NCI-H510A treated with DMSO at 0.1 percent for 48 hours (cell line): Measurements from ENCODE around the gene EPB41L2.

ENCODE experiments used
- DNase-seq: peaks from one replicate; lab custom pipeline; 2025; lab: John Stamatoyannopoulos, UW

The EPB41L2 gene

DNA sequence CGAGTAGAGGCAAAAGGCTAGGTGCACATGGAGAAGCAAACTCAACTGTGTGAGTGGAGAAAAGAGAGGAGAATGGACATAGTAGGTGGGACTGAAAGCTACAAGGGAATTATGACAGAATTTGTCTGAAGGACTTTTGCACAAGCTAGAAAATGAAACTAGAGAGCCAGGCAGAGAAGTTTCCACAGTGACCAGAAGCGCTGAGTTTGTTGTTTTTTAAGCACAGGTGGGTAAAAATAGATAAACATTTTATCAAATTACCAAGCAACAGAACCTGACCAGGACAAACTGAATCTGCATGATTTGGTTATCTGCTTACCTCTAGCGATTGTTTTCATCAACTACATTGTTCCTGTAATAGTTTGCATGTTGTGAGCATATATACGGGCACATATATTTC, 197.3 kb downstream of the EPB41L2 start:
- no peak for DNase-seq

DNA sequence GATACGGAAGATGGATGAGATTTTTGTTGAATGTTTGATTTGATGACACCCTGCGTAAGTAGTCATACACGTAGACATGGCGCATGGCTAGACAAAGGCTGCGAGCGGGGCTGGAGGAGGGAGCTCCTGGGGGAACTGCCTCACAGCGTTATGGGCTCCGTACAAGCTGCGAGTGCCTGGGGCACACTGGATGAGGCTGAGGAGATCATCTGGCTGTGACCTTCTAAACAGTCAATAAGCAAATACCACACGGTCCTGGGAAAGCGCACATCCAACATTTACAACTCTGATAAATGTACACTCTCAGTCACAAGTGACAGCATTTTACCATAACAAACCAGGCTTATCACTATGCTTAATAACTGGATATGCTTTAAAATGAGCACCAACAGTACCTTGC, 198.7 kb downstream of the EPB41L2 start:
- DNase-seq: no peak

GRCh38 chr6:130863415-130864230, 199.4 kb downstream of the EPB41L2 start:
- no peak for DNase-seq

GRCh38 chr6:130862370-130862769, 200.7 kb downstream of the EPB41L2 start:
- DNase-seq: no peak

DNA sequence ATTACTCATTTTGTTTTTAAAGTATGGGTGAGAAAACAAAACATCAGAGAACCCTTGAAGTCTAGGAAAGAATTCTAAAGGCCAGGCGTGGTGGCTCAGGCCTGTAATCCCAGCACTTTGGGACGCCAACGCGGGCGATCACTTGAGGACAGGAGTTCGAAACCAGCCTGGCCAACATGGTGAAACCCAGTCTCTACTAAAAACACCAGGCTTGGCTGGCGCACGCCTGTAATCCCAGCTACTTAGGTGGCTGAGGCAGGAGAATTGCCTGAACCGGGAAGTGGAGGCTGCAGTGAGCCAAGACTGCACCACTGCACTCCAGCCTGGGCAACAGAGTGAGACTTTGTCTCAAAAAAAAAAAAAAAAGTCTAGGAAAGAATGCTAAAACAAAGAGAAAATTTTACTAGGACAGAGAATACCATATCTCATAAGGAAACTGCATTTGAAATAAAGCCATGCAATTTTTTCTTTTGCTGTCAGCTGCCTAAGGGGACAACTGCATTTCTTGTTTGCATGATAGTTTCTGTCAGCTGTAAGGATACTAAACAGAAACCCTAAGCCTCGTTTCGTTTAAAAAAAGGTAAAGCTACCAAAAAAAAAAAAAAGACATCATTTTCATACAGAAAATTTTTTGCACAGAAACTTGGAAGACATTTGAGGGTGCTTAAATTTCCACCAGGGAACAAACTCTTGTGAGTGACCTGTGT, 203.7 kb downstream of the EPB41L2 start:
- DNase-seq: no peak

DNA sequence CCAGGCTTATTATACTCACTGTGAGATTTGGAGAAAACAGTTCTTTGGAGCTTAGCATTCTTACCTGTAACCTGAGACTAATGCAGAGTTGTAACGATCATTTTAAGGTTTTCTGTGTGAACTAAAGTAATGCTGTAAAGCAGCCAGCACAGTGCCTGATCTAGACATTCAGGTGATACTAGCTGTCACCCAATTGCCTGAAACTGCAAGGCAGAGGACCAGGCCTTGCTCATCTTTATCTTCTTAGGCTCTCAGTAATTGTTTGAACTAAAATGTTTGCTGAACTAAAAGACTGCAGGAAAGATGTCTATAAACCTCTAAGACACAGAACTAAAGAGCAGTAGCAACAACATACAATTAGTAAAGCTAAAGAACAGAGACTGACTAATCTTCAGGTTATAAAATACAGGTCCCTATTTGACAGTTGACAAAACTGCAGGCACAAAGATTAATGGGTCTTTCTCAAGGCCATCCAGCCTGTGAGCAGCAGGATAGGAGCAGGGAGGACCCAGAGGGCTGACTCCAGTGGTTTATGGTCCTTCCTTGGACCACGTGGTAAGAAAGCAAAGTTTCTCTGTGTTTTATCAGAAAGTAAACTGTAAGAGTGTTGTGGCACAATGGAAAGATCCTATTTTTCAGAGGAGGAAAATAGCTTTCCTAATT, 204.4 kb downstream of the EPB41L2 start:
- DNase-seq: no peak

GRCh38 chr6:130858054-130858453, 205.0 kb downstream of the EPB41L2 start:
- DNase-seq: no peak

GRCh38 chr6:130853555-130854183, 209.4 kb downstream of the EPB41L2 start:
- DNase-seq: no peak

DNA sequence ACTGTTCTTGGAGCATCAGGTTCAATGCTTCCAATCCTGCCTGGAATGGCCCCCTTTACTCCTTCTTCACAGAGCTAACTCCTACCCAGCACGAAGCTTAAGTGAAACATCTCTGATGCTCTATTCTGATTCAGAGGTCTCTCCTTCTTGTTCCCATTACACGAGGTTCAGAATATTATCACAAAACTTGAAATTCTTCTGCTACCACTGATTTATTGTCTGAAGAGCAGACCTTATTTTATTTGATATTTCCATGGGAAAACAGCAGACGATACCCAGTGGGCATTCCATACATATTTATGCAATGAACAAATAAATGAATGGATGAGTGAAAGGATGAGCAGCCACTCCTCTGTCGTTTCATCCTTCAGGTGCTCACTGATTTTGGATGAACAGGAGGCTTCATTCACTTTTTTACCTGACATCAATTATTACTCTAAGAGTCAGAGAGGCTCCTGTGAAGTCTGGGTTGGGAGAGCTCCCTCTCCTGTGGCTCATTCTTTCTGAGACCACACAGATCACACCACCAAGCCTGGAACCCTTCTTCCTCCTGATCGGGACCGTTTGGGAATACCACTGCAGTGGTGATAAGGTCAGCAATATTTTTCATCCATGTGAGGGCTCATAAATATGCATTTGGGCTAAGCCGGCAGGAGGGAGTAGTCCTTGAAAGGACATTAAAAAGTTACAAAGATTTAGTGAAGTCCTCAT, 210.0 kb downstream of the EPB41L2 start:
- DNase-seq: no peak

DNA sequence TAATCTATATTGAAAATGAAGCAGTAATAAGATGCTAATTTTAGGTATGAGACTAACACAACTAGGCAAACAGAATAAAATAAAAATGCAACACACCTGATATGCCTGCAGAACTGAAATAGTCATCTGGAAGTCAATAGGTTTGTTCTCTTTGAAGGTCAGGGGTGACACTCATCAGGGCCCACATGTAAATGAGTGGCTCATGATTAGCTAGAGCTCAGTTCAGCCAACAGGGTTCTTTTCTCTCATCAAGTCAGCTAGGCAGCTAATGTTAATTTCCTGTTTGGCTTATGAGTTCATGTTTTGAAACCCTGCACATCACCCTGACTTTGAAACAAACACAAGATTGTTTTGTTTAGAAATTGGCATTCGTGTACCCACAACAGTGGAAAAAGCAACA, 212.0 kb downstream of the EPB41L2 start:
- DNase-seq: no peak

DNA sequence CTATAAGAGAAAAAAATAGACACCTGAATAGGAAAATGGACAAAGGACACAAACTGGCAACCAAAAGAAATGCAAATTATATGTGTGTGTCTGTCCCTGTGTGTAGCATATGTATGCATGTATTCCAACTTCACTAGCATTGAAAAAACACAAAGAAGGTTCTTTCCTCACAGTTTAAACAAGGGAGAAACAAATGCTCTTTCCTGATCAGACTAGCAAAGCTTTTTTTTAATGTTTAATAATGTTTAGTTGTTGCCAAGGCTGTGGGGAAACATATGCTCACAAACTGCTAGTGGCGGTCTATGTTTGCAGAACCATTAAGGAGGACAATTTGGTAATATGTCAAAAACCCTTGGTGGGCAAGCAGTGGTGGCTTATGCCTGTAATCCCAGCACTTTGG, 213.5 kb downstream of the EPB41L2 start:
- DNase-seq: no peak

GRCh38 chr6:130848945-130849344, 214.1 kb downstream of the EPB41L2 start:
- DNase-seq: no peak

DNA sequence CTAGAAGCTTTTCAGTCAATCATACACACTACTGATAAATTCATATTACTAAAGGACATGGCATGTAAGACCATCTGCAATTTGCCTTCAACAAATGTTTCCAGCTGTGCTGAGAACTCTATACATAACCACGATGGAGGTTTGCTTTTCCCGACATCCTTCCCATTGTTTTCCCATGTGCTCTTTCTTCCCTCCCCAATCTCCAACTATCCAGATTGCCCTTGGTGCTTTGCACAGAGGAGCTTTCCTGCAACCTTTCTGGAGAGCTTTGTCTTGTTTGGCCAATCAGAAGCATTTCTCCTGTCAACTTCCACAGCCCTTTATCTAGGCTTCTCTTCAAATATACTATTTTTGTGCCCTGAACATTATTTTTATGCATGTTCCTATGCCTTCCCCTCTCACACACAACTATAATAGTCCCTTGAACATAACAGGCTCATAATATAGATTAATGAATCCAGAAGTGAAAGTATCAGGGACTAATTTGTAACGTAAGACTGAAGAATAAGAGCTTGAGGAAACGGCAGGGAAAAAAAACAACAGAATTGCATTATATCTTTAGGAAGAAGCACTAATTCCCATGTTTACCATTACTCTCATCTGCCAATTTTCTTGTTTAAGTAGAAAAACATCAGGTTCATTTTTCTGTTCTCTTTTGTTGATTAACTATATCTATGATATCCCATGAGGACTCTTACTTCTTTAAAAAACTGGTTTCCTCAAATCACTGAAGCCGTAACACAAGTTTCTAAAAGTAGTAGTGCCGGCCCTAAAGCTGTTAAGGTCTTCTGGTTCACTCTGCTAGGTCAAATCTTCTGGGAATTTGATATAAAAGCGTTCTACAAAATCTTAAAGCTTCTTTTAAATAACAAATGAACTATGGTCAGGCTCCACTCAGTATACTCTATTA, 215.8 kb downstream of the EPB41L2 start:
- no peak for DNase-seq

DNA sequence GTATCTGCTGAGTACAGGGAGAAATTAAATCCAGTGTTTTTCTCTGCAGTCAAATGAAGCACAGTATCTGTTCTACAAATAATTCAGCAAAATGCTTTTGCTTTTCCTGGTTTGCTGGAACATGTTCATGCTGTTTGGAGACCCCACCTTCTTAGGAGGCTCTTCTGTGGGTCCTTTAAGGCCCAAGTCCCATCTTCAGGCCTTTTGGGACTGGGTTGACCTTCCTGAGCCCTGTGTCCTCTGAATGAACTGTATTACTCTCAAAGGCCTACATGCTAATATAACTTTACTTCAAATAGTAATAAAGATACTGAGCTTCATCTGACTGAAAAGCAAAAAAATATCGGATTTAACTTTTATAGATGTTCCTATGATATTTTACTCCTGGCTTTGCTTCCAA, 216.5 kb downstream of the EPB41L2 start:
- DNase-seq: no peak

- DNase-seq: no peak
These were observed 219.3 kb downstream of the EPB41L2 start for GRCh38 chr6:130843575-130844320.

GRCh38 chr6:130841128-130841728, 221.8 kb downstream of the EPB41L2 start:
- no peak for DNase-seq

GRCh38 chr6:130840050-130840449, 223.0 kb downstream of the EPB41L2 start:
- no peak for DNase-seq

GRCh38 chr6:130839379-130839778, 223.7 kb downstream of the EPB41L2 start:
- DNase-seq: no peak

- DNase-seq: no peak
These were observed 224.1 kb downstream of the EPB41L2 start for GRCh38 chr6:130838951-130839350.
